NCI-H128 (cell line): ENCODE results near the gene SLC22A1.

Source experiments
- DNase-seq: peaks from one replicate; lab custom pipeline; 2025; ENCODE audit not compliant: unreplicated experiment; lab: John Stamatoyannopoulos, UW

The SLC22A1 gene

GRCh38 chr6:160167604-160168399 is 46.2 kb downstream of the SLC22A1 start:
- DNase-seq = no peak

- no peak for DNase-seq
Measured at GRCh38 chr6:160170018-160170680, 48.5 kb downstream of the SLC22A1 start.

GRCh38 chr6:160172704-160173103 is 51.1 kb downstream of the SLC22A1 start:
- no peak for DNase-seq

- no peak for DNase-seq
Measured at GRCh38 chr6:160173806-160174527, 52.4 kb downstream of the SLC22A1 start.

- no peak for DNase-seq
Measured at GRCh38 chr6:160174681-160175080, 53.1 kb downstream of the SLC22A1 start.

- DNase-seq = no peak
Measured at GRCh38 chr6:160177220-160177619, 55.6 kb downstream of the SLC22A1 start.

- DNase-seq = no peak
Measured at GRCh38 chr6:160178271-160178670, 56.7 kb downstream of the SLC22A1 start.

- no peak for DNase-seq
Measured at GRCh38 chr6:160180706-160181105, 59.1 kb downstream of the SLC22A1 start.

GRCh38 chr6:160188773-160189172 is 67.2 kb downstream of the SLC22A1 start:
- DNase-seq = no peak

GRCh38 chr6:160190081-160190480 is 68.5 kb downstream of the SLC22A1 start:
- DNase-seq = no peak

- no peak for DNase-seq
Measured at GRCh38 chr6:160190973-160191372, 69.4 kb downstream of the SLC22A1 start.

GRCh38 chr6:160192840-160193239 is 71.2 kb downstream of the SLC22A1 start:
- DNase-seq = no peak

- DNase-seq = no peak
Measured at GRCh38 chr6:160194808-160195207, 73.2 kb downstream of the SLC22A1 start.

- no peak for DNase-seq
Measured at GRCh38 chr6:160197662-160198061, 76.0 kb downstream of the SLC22A1 start.

- DNase-seq = no peak
Measured at GRCh38 chr6:160198606-160199211, 77.1 kb downstream of the SLC22A1 start.

GRCh38 chr6:160201061-160201460 is 79.4 kb downstream of the SLC22A1 start:
- no peak for DNase-seq

GRCh38 chr6:160202411-160202810 is 80.8 kb downstream of the SLC22A1 start:
- DNase-seq = no peak

GRCh38 chr6:160203076-160203475 is 81.5 kb downstream of the SLC22A1 start:
- no peak for DNase-seq

- no peak for DNase-seq
Measured at GRCh38 chr6:160203522-160203921, 81.9 kb downstream of the SLC22A1 start.

- no peak for DNase-seq
Measured at GRCh38 chr6:160203953-160204352, 82.3 kb downstream of the SLC22A1 start.

- no peak for DNase-seq
Measured at GRCh38 chr6:160204710-160205109, 83.1 kb downstream of the SLC22A1 start.
